OCI-LY1 (cell line): ENCODE results near the gene KIF20B.

Source experiments
- H2AFZ ChIP-seq: fragments of 200-600 bp; sonication (generic), shearing (Covaris generic); 2 replicates; pipeline ENCODE4 v1.6.0; 2014; ENCODE audit warnings: antibody characterized with exemption, mild to moderate bottlenecking, low read length
- H3F3A ChIP-seq: fragments of 200-600 bp; sonication (generic), shearing (Covaris generic); 2 replicates; pipeline ENCODE4 v1.6.0; 2014; ENCODE audit warnings: mild to moderate bottlenecking, antibody characterized with exemption, low read length, moderate library complexity; ENCODE audit not compliant: insufficient read depth
- H3K27ac ChIP-seq: fragments of 200-600 bp; sonication (generic); 2 replicates; pipeline ENCODE4 v1.5.1; 2014; ENCODE audit warnings: low read length, mixed run types, mild to moderate bottlenecking, low read depth; ENCODE audit not compliant: poor library complexity, severe bottlenecking
- H3K27me3 ChIP-seq: fragments of 200-600 bp; sonication (generic); 2 replicates; pipeline ENCODE4 v1.6.0; 2014; ENCODE audit warnings: antibody characterized with exemption, mild to moderate bottlenecking, low read length, moderate library complexity; ENCODE audit not compliant: insufficient read depth
- H3K36me3 ChIP-seq: fragments of 200-600 bp; sonication (generic); 2 replicates; pipeline ENCODE4 v1.6.1; 2014; ENCODE audit warnings: mild to moderate bottlenecking, antibody characterized with exemption, low read length, moderate library complexity, mixed read lengths; ENCODE audit not compliant: insufficient read depth
- H3K4me1 ChIP-seq: fragments of 200-600 bp; sonication (generic); 2 replicates; pipeline ENCODE4 v1.5.1; 2014; ENCODE audit warnings: mild to moderate bottlenecking, low read length, moderate library complexity; ENCODE audit not compliant: insufficient read depth, severe bottlenecking
- H3K4me2 ChIP-seq: fragments of 200-600 bp; sonication (generic), shearing (Covaris generic); 2 replicates; pipeline ENCODE4 v1.6.1; 2014; ENCODE audit warnings: low read length
- H3K4me3 ChIP-seq: fragments of 200-600 bp; sonication (generic); 2 replicates; pipeline ENCODE4 v1.5.1; 2014; ENCODE audit warnings: low read length, low read depth, mild to moderate bottlenecking, mixed read lengths; ENCODE audit not compliant: poor library complexity, severe bottlenecking
- H3K79me2 ChIP-seq: fragments of 200-600 bp; shearing (Covaris generic); 2 replicates; pipeline ENCODE4 v1.6.1; 2016; ENCODE audit warnings: mixed run types, low read length, mixed read lengths; ENCODE audit not compliant: insufficient read depth
- H3K9ac ChIP-seq: fragments of 200-600 bp; sonication (generic), shearing (Covaris generic); 2 replicates; pipeline ENCODE4 v1.6.1; 2014; ENCODE audit warnings: mild to moderate bottlenecking, low read length, mixed read lengths
- H3K9me2 ChIP-seq: fragments of 200-600 bp; sonication (generic), shearing (Covaris generic); 2 replicates; pipeline ENCODE4 v1.6.1; 2014; ENCODE audit warnings: low read depth, mild to moderate bottlenecking, low read length, mixed read lengths
- H3K9me3 ChIP-seq: fragments of 200-600 bp; shearing (Covaris generic); 2 replicates; pipeline ENCODE4 v1.6.1; 2014; ENCODE audit warnings: low read length, mixed read lengths
- H4K20me1 ChIP-seq: fragments of 200-600 bp; sonication (generic), shearing (Covaris generic); 2 replicates; pipeline ENCODE4 v1.6.0; 2016; ENCODE audit warnings: mild to moderate bottlenecking, low read length; ENCODE audit not compliant: insufficient read depth
- CTCF ChIP-seq: fragments of 200-600 bp; sonication (generic), shearing (Covaris generic); IDR thresholded peaks from 2 replicates; pipeline ENCODE4 v1.5.1; 2017; ENCODE audit warnings: mild to moderate bottlenecking, antibody characterized with exemption, low read length, moderate library complexity, mixed read lengths
- EZH2 ChIP-seq: fragments of 200-600 bp; sonication (generic), shearing (Covaris generic); IDR thresholded peaks from 2 replicates; pipeline ENCODE4 v1.8.0; 2017; ENCODE audit warnings: borderline replicate concordance, mixed run types, mild to moderate bottlenecking, antibody characterized with exemption, low read length, moderate library complexity, mixed read lengths

KIF20B gene

GRCh38 chr10:89785095-89785494 is 83.7 kb downstream of the KIF20B start:
- no peaks in the 10 kb centered on the region for H3K9me2 ChIP-seq
- H3K4me1 ChIP-seq, result no peaks in the 10 kb centered on the region
- H3K27ac ChIP-seq, result no peak overlapping the region
- H2AFZ ChIP-seq, result no peak overlapping the region
- H3K79me2 ChIP-seq, result no peaks in the 10 kb centered on the region
- H3K9ac ChIP-seq, result no peak overlapping the region
- no peaks in the 10 kb centered on the region for H3K9me3 ChIP-seq
- no peaks in the 10 kb centered on the region; the same call in 1 of the 2 replicates for H3K36me3 ChIP-seq
- TF ChIP-seq EZH2, result no peak
- TF ChIP-seq CTCF, result no peak
- no peaks in the 10 kb centered on the region for H3K27me3 ChIP-seq
- H3K4me2 ChIP-seq, result no peak overlapping the region
- no peak overlapping the region for H3K4me3 ChIP-seq
- H3F3A ChIP-seq, result no peaks in the 10 kb centered on the region
- H4K20me1 ChIP-seq, result no peaks in the 10 kb centered on the region

- no peaks in the 10 kb centered on the region for H3K79me2 ChIP-seq
- no peak overlapping the region for H3K27ac ChIP-seq
- H3F3A ChIP-seq, result no peaks in the 10 kb centered on the region
- H4K20me1 ChIP-seq, result no peaks in the 10 kb centered on the region
- H3K4me1 ChIP-seq, result no peaks in the 10 kb centered on the region
- H3K9me2 ChIP-seq, result no peaks in the 10 kb centered on the region
- TF ChIP-seq EZH2 (no peak), CTCF (no peak)
- H3K4me2 ChIP-seq, result no peak overlapping the region
- no peak overlapping the region for H3K4me3 ChIP-seq
- no peaks in the 10 kb centered on the region for H3K9me3 ChIP-seq
- H3K36me3 ChIP-seq, result no peaks in the 10 kb centered on the region
- no peak overlapping the region for H3K9ac ChIP-seq
- H3K27me3 ChIP-seq, result no peaks in the 10 kb centered on the region
- H2AFZ ChIP-seq, result no peak overlapping the region
Observed at GRCh38 chr10:89789188-89789877, 87.9 kb downstream of the KIF20B start.

GRCh38 chr10:89792187-89792586 is 90.8 kb downstream of the KIF20B start:
- H3K27me3 ChIP-seq, result no peaks in the 10 kb centered on the region
- H3K9me3 ChIP-seq, result no peaks in the 10 kb centered on the region
- H3K9ac ChIP-seq, result no peak overlapping the region
- H3K79me2 ChIP-seq, result no peaks in the 10 kb centered on the region
- no peaks in the 10 kb centered on the region for H3F3A ChIP-seq
- H2AFZ ChIP-seq, result no peak overlapping the region
- no peaks in the 10 kb centered on the region for H4K20me1 ChIP-seq
- H3K36me3 ChIP-seq, result no peaks in the 10 kb centered on the region
- H3K27ac ChIP-seq, result no peak overlapping the region
- H3K9me2 ChIP-seq, result no peaks in the 10 kb centered on the region
- no peak overlapping the region for H3K4me3 ChIP-seq
- H3K4me2 ChIP-seq, result no peak overlapping the region
- no peak for TF ChIP-seq EZH2
- TF ChIP-seq CTCF, result no peak
- H3K4me1 ChIP-seq, result no peaks in the 10 kb centered on the region
